ENCODE results near the gene DVL2. TPM values are rescaled to one million over a fixed set of nuclear protein-coding genes. Genes with fewer than 3 reads are reported as not detected.

Gene DVL2
- total RNA-seq = 57.9 and 59.5 TPM in 2 replicates

GRCh38 chr17:7234083-7234951 is at the start of gene DVL2:
DVL2 (minus strand) TSS chr17:7234517; CDS start chr17:7234262, 255 bp downstream.

GRCh38 chr17:7281074-7281952 is 47.0 kb upstream of the DVL2 start, which contains the start of gene SLC2A4:
SLC2A4 (plus strand) TSS chr17:7281718; CDS start chr17:7281935, 217 bp downstream.

GRCh38 chr17:7262192-7262934 is 28.0 kb upstream of the DVL2 start, which contains the start of gene CLDN7:
CLDN7 (minus strand) TSS chr17:7262478; CDS start chr17:7262043, 435 bp downstream.

GRCh38 chr17:7252176-7253043 is 18.1 kb upstream of the DVL2 start, which contains the start of gene ELP5:
ELP5 (plus strand) TSS chr17:7252215; CDS start chr17:7252551, 336 bp downstream.

GRCh38 chr17:7251661-7252175 is 17.4 kb upstream of the DVL2 start, which contains the start of gene CTDNEP1:
CTDNEP1 (minus strand) TSS chr17:7251734; CDS start chr17:7251296, 438 bp downstream.

GRCh38 chr17:7241783-7242716 is 7.7 kb upstream of the DVL2 start, which contains the start of gene GABARAP:
GABARAP (minus strand) TSS chr17:7242449; CDS start chr17:7242330, 119 bp downstream.

GRCh38 chr17:7239091-7240027 is 5.0 kb upstream of the DVL2 start, which contains the start of gene PHF23:
PHF23 (minus strand) TSS chr17:7239457; CDS start chr17:7239279, 178 bp downstream.

GRCh38 chr17:7219812-7220592 is 14.3 kb downstream of the DVL2 start, which contains the start of the genes ACADVL and DLG4:
ACADVL (plus strand) TSS chr17:7219938; CDS start chr17:7219985, 47 bp downstream.
DLG4 (minus strand) TSS chr17:7219836.

GRCh38 chr17:7179317-7180254 is 54.7 kb downstream of the DVL2 start, which contains the start of gene ASGR1:
ASGR1 (minus strand) TSS chr17:7179370; CDS start chr17:7178563, 807 bp downstream.

Other genes starting within 250 kb of the DVL2 start
- gene ALOX12, start 238.5 kb downstream of the DVL2 start, total RNA-seq = 0.18 TPM in 1 of 2 replicates, not detected in the other
- 243 and 304 TPM in 2 replicates for gene RNASEK, start 221.9 kb downstream of the DVL2 start, total RNA-seq
- gene BCL6B, start 211.5 kb downstream of the DVL2 start, total RNA-seq = 0.18 and 0.58 TPM in 2 replicates
- 0.86 and 3.2 TPM in 2 replicates for gene SLC16A13, start 198.5 kb downstream of the DVL2 start, total RNA-seq
- gene SLC16A11, start 190.4 kb downstream of the DVL2 start, total RNA-seq = not detected in 2 replicates
- gene CLEC10A, start 154.3 kb downstream of the DVL2 start, total RNA-seq = not detected in 2 replicates
- not detected in 2 replicates for gene ASGR2, start 119.7 kb downstream of the DVL2 start, total RNA-seq
- 3.5 TPM in 1 of 2 replicates, not detected in the other for gene ASGR1, start 55.1 kb downstream of the DVL2 start, total RNA-seq
- gene DLG4, start 14.7 kb downstream of the DVL2 start, total RNA-seq = 13.3 and 14.0 TPM in 2 replicates
- 227 and 236 TPM in 2 replicates for gene ACADVL, start 14.6 kb downstream of the DVL2 start, total RNA-seq
- 31.1 and 86.7 TPM in 2 replicates for gene PHF23, start 4.9 kb upstream of the DVL2 start, total RNA-seq
- gene GABARAP, start 7.9 kb upstream of the DVL2 start, total RNA-seq = 153 and 283 TPM in 2 replicates
- 45.3 and 48.7 TPM in 2 replicates for gene CTDNEP1, start 17.2 kb upstream of the DVL2 start, total RNA-seq
- gene ELP5, start 17.7 kb upstream of the DVL2 start, total RNA-seq = 38.6 and 43.2 TPM in 2 replicates
- 60.3 and 62.3 TPM in 2 replicates for gene CLDN7, start 28.0 kb upstream of the DVL2 start, total RNA-seq
- gene SLC2A4, start 47.2 kb upstream of the DVL2 start, total RNA-seq = not detected in 2 replicates
- not detected in 2 replicates for gene YBX2, start 60.1 kb upstream of the DVL2 start, total RNA-seq
- 986 and 1,002 TPM in 2 replicates for gene EIF5A, start 73.1 kb upstream of the DVL2 start, total RNA-seq
- gene GPS2, start 80.8 kb upstream of the DVL2 start, total RNA-seq = 68.2 and 94.6 TPM in 2 replicates
- gene NEURL4, start 94.8 kb upstream of the DVL2 start, total RNA-seq = 9.2 and 11.7 TPM in 2 replicates
- 0.71 and 2.3 TPM in 2 replicates for gene ACAP1, start 102.0 kb upstream of the DVL2 start, total RNA-seq
- 15.6 and 17.5 TPM in 2 replicates for gene KCTD11, start 117.6 kb upstream of the DVL2 start, total RNA-seq
- gene TMEM95, start 120.6 kb upstream of the DVL2 start, total RNA-seq = not detected in 2 replicates
- gene TNK1, start 146.6 kb upstream of the DVL2 start, total RNA-seq = 0.18 and 0.29 TPM in 2 replicates
- gene PLSCR3, start 160.0 kb upstream of the DVL2 start, total RNA-seq = 60.4 and 85.3 TPM in 2 replicates
- 160 and 240 TPM in 2 replicates for gene TMEM256, start 169.6 kb upstream of the DVL2 start, total RNA-seq
- 18.3 and 20.2 TPM in 2 replicates for gene NLGN2, start 173.3 kb upstream of the DVL2 start, total RNA-seq
- not detected in 2 replicates for gene SPEM1, start 185.8 kb upstream of the DVL2 start, total RNA-seq
- gene SPEM2, start 191.1 kb upstream of the DVL2 start, total RNA-seq = not detected in 2 replicates
- gene SPEM3, start 194.3 kb upstream of the DVL2 start, total RNA-seq = not detected in 2 replicates
- 1.7 and 3.4 TPM in 2 replicates for gene TMEM102, start 200.9 kb upstream of the DVL2 start, total RNA-seq
- 0.29 and 1.1 TPM in 2 replicates for gene FGF11, start 205.0 kb upstream of the DVL2 start, total RNA-seq
- gene CHRNB1, start 210.5 kb upstream of the DVL2 start, total RNA-seq = 3.5 and 7.1 TPM in 2 replicates
- 23.2 and 24.2 TPM in 2 replicates for gene ZBTB4, start 245.1 kb upstream of the DVL2 start, total RNA-seq
- gene SLC35G6, start 246.9 kb upstream of the DVL2 start, total RNA-seq = not detected in 2 replicates
- gene POLR2A, start 249.8 kb upstream of the DVL2 start, total RNA-seq = 44.7 and 56.2 TPM in 2 replicates